Activated CD8-positive, alpha-beta T cell treated with anti-CD3 and anti-CD28 coated beads for 36 hours (primary cell): ENCODE measurements around the gene S100G. TPM values are rescaled to one million over a fixed set of nuclear protein-coding genes. Genes with fewer than 3 reads are reported as not detected.

Experiments
- ATAC-seq: fragments of 200-7000 bp; cut with Tn5 transposase; one replicate; pipeline ENCODE4 v1.10.0; 2021; ENCODE audit warnings: mild to moderate bottlenecking, moderate library complexity
- CTCF ChIA-PET: fragments of 350-600 bp; sonication (Branson Sonifier 250); formaldehyde crosslinking; loops from one replicate; lab custom pipeline; 2021; ENCODE audit warnings: antibody characterized with exemption; lab: Charles Lee
- POLR2A ChIA-PET: fragments of 350-600 bp; sonication (Branson Sonifier 250); formaldehyde crosslinking; loops from one replicate; lab custom pipeline; 2021; ENCODE audit warnings: antibody characterized with exemption; lab: Charles Lee
- DNase-seq: peaks from one replicate; pipeline ENCODE4 v3.0.0-alpha.2; 2020
- H3K27ac Mint-ChIP-seq: one replicate; pipeline ENCODE4 v1.8.0; 2021; ENCODE audit warnings: mild to moderate bottlenecking, mixed read lengths
- H3K27me3 Mint-ChIP-seq: one replicate; pipeline ENCODE4 v1.8.0; 2021; ENCODE audit warnings: mixed read lengths
- H3K36me3 Mint-ChIP-seq: one replicate; pipeline ENCODE4 v1.8.0; 2021; ENCODE audit warnings: low read depth, mixed read lengths
- H3K4me1 Mint-ChIP-seq: one replicate; pipeline ENCODE4 v1.8.0; 2021; ENCODE audit warnings: low read depth, mixed read lengths
- H3K4me3 Mint-ChIP-seq: one replicate; pipeline ENCODE4 v1.8.0; 2021; ENCODE audit warnings: mild to moderate bottlenecking, moderate library complexity, mixed read lengths
- H3K9me3 Mint-ChIP-seq: one replicate; pipeline ENCODE4 v1.8.0; 2021; ENCODE audit warnings: mixed read lengths
- intact Hi-C: fragments of 100-400 bp; cut with micrococcal nuclease; formaldehyde crosslinking; loops from one replicate; pipeline ENCODE4 v1.10.0; 2022
- total RNA-seq, 2 experiments: library from RNA; stranded (reverse); gene quantifications; one replicate each; pipeline ENCODE4 v1.2.3, GENCODE V29; 2021
- TF ChIP-seq, protein P1 (sequence below): fragments of 200-600 bp; IDR thresholded peaks from one replicate; pipeline ENCODE4 v1.8.0; 2022; ENCODE audit warnings: antibody characterized with exemption, mild to moderate bottlenecking

S100G gene
- total RNA-seq, 2 experiments from 2014 or later = not detected

DNA sequence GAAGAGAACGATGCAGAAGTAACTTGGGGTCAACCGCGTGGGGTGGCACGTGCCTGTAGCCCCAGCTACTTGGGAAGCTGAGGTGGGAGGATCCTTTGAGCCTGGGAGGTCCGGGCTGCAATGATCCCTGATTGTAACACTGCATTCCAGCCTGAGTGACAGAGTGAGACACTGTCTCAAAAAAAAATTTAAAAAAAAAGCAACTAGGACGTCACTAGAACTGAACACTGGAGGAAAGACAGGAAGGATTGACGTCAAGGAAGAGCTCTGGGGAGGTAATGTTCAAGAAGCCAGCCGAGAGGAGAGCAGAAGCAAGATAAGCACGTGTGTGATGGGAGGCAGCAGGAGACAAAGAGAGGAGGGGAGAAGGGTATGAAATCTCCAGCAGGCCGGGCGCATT, 28.7 kb downstream of the S100G start:
- ChIA-PET CTCF (no interaction called here), POLR2A (no interaction called here)
- H3K27ac Mint-ChIP-seq = no peak overlapping the region
- H3K4me1 Mint-ChIP-seq = no peaks in the 10 kb centered on the region
- intact Hi-C loops = loop anchor here (10.0 kb wide), 1 partner anchor 234 kb away; no protein-coding TSS in a partner anchor
- H3K27me3 Mint-ChIP-seq = no peaks in the 10 kb centered on the region
- DNase-seq (no peak), ATAC-seq (no peak)
- TF ChIP-seq, protein P1, sequence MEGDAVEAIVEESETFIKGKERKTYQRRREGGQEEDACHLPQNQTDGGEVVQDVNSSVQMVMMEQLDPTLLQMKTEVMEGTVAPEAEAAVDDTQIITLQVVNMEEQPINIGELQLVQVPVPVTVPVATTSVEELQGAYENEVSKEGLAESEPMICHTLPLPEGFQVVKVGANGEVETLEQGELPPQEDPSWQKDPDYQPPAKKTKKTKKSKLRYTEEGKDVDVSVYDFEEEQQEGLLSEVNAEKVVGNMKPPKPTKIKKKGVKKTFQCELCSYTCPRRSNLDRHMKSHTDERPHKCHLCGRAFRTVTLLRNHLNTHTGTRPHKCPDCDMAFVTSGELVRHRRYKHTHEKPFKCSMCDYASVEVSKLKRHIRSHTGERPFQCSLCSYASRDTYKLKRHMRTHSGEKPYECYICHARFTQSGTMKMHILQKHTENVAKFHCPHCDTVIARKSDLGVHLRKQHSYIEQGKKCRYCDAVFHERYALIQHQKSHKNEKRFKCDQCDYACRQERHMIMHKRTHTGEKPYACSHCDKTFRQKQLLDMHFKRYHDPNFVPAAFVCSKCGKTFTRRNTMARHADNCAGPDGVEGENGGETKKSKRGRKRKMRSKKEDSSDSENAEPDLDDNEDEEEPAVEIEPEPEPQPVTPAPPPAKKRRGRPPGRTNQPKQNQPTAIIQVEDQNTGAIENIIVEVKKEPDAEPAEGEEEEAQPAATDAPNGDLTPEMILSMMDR = no peak
- H3K36me3 Mint-ChIP-seq = peaks cover 2% of the 10 kb centered on the region
- H3K4me3 Mint-ChIP-seq = no peak overlapping the region
- no peaks in the 10 kb centered on the region for H3K9me3 Mint-ChIP-seq

DNA sequence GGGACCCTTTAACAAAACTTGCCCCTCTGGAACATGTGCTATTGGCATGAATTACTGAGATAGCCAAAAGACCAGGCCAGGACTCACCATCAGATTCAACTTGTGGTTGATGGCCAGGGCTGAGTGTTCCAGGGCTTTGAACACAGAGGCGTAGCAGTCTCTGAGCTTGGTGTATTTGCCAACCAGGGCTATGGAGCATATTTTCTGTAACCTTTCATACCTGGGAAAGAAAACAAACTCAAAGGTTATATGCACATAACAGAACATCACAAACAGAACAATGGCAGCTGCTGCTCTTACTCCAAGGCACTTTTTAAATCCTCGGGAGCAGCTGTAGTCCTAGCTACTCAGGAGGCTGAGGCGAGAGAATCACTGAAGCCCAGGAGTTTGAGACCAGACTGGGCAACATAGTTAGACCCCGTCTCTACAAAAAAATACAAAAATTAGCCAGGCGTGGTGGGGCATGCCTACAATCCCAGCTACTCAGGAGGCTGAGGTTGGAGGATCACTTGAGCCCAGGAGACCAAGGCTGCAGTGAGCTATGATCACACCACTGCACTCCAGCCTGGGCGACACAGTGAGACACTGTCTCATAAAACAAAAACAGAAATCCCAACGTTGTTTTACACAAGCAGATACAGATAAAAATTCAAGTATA, 33.2 kb downstream of the S100G start:
- ChIA-PET POLR2A (no interaction called here), CTCF (interaction anchor here (1.3 kb wide), 2 partner anchors 13 to 247 kb away, joined by 3 to 4 read pairs; no protein-coding TSS in a partner anchor)
- Mint-ChIP-seq H3K27me3 (no peaks in the 10 kb centered on the region), H3K4me1 (no peaks in the 10 kb centered on the region), H3K4me3 (no peak overlapping the region), H3K9me3 (no peaks in the 10 kb centered on the region), H3K27ac (no peak overlapping the region), H3K36me3 (no peaks in the 10 kb centered on the region)
- intact Hi-C loops = no loop called here
- ATAC-seq (no peak), DNase-seq (no peak)
- TF ChIP-seq, protein P1 = no peak

DNA sequence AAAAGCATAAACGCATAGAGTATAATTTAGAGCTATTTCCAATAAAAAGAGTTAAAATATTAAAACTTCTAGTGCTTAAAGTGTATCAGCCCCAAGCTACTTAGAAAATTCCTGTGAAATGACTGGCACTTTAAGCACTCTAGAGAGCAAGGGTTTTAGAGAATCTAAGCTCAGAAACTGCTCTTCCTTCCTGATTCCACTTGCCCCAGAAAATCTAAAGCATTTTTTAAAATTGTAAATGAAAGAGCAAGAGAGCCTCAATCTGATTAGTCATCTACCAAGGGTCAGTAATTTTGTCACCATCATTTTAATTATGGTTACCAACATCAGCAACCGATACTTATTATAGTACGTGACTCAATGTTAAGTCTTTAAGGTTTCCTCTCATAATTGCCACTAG, 37.6 kb downstream of the S100G start:
- no peaks in the 10 kb centered on the region for H3K9me3 Mint-ChIP-seq
- no peak for DNase-seq
- no peaks in the 10 kb centered on the region for H3K27me3 Mint-ChIP-seq
- peaks cover 1% of the 10 kb centered on the region for H3K36me3 Mint-ChIP-seq
- intact Hi-C loops = no loop called here
- H3K4me3 Mint-ChIP-seq = no peak overlapping the region
- TF ChIP-seq, protein P1 = no peak
- H3K4me1 Mint-ChIP-seq = no peaks in the 10 kb centered on the region
- ChIA-PET POLR2A (no interaction called here), CTCF (no interaction called here)
- no peak overlapping the region for H3K27ac Mint-ChIP-seq
- ATAC-seq = no peak

DNA sequence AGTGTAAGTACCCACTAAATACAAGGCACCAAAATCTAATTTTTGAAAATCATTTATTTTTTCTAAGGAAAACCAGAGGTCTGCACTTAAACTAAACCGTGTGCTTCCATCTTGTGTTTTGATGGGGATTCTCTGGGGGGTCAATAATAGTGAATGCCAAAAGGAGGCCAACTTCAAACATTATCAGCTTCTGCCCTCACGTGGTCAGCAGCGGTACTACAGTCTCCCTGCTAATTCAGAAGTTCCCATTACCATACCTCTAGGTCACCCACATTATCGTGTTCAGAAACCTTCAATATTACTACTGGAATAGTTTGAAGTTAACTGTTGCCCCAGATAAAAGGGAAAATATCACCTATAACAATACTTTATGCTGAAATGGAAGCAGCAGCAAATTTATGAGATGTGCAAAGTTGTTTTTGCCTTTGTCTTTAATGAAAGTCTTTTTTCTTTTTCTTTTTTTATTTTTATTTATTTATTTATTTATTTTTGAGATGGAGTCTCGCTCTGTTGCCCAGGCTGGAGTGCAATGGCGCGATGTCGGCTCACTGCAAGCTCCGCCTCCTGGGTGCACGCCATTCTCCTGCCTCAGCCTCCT, 45.2 kb downstream of the S100G start:
- Mint-ChIP-seq H3K4me3 (no peak overlapping the region), H3K9me3 (no peaks in the 10 kb centered on the region), H3K36me3 (peaks cover 1% of the 10 kb centered on the region), H3K27ac (no peak overlapping the region), H3K4me1 (no peaks in the 10 kb centered on the region), H3K27me3 (no peaks in the 10 kb centered on the region)
- ATAC-seq (peak; percentile 66), DNase-seq (peak; percentile 76)
- ChIA-PET CTCF (interaction anchor here (1.6 to 2.5 kb wide), 2 partner anchors 32 to 259 kb away, joined by 4 to 15 read pairs; no protein-coding TSS in a partner anchor), POLR2A (no interaction called here)
- TF ChIP-seq, protein P1 = peak; percentile 78
- intact Hi-C loops = no loop called here

DNA sequence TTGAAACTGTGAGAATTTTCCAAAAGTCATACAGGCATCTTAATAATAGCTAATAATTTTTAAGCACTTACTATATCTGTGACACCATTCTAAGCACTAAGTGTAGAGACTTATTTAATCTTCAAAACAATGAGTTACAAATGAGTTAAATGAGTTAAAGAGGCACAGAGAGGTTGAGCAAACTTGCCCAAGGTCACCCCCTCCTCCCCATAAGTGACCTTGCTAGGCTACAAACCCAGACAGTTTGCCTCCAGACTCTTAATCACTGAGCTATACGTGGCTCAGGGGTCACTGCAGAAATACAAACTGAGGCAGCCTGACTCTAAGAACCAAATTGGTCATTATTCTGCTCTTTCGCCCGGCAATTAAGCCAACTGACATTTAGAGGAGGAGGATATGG, 47.0 kb downstream of the S100G start:
- intact Hi-C loops = no loop called here
- ATAC-seq (no peak), DNase-seq (no peak)
- Mint-ChIP-seq H3K4me3 (no peak overlapping the region), H3K9me3 (no peaks in the 10 kb centered on the region), H3K27me3 (no peaks in the 10 kb centered on the region), H3K27ac (no peak overlapping the region), H3K36me3 (no peaks in the 10 kb centered on the region), H3K4me1 (no peaks in the 10 kb centered on the region)
- ChIA-PET POLR2A (no interaction called here), CTCF (interaction anchor here (1.1 to 2.5 kb wide), 3 partner anchors 14 to 260 kb away, joined by 4 to 15 read pairs (median 6); no protein-coding TSS in a partner anchor)
- TF ChIP-seq, protein P1 = no peak
